ENCODE results near the gene XXYLT1.

XXYLT1 gene

GRCh38 chr3:195036574-195036973, 234.4 kb downstream of the XXYLT1 start:
- DNase-seq: no peak

- DNase-seq: no peak
Measured at GRCh38 chr3:195036203-195036505, 234.8 kb downstream of the XXYLT1 start.

- DNase-seq: no peak
Measured at GRCh38 chr3:195035345-195036202, 235.4 kb downstream of the XXYLT1 start.

- no peak for DNase-seq
Measured at GRCh38 chr3:195034541-195034940, 236.4 kb downstream of the XXYLT1 start.

GRCh38 chr3:195034101-195034500, 236.9 kb downstream of the XXYLT1 start:
- DNase-seq: no peak

GRCh38 chr3:195033531-195034091, 237.3 kb downstream of the XXYLT1 start:
- DNase-seq: no peak

- no peak for DNase-seq
Measured at GRCh38 chr3:195032955-195033354, 238.0 kb downstream of the XXYLT1 start.

- DNase-seq: no peak
Measured at GRCh38 chr3:195032106-195032759, 238.7 kb downstream of the XXYLT1 start.

GRCh38 chr3:195031574-195032003, 239.4 kb downstream of the XXYLT1 start:
- no peak for DNase-seq

- no peak for DNase-seq
Measured at GRCh38 chr3:195030791-195031321, 240.1 kb downstream of the XXYLT1 start.

- no peak for DNase-seq
Measured at GRCh38 chr3:195028877-195029606, 241.9 kb downstream of the XXYLT1 start.

GRCh38 chr3:195025884-195026200, 245.1 kb downstream of the XXYLT1 start:
- DNase-seq: no peak

- DNase-seq: no peak
Measured at GRCh38 chr3:195025056-195025883, 245.7 kb downstream of the XXYLT1 start.

- no peak for DNase-seq
Measured at GRCh38 chr3:195023989-195024388, 247.0 kb downstream of the XXYLT1 start.

- DNase-seq: no peak
Measured at GRCh38 chr3:195023576-195023975, 247.4 kb downstream of the XXYLT1 start.

- no peak for DNase-seq
Measured at GRCh38 chr3:195021692-195022091, 249.3 kb downstream of the XXYLT1 start.

- no peak for DNase-seq
Measured at GRCh38 chr3:195020921-195021320, 250.0 kb downstream of the XXYLT1 start.

GRCh38 chr3:195020185-195020584, 250.8 kb downstream of the XXYLT1 start:
- no peak for DNase-seq

GRCh38 chr3:195019335-195019734, 251.6 kb downstream of the XXYLT1 start:
- DNase-seq: no peak

All from activated CD4-positive, CD25-positive, alpha-beta regulatory T cell (primary cell).